NCI-H187 (cell line): ENCODE measurements around the gene DCUN1D2.
"Not testable (repeated sequence)": the region's sequence is repeated elsewhere in the genome, so short reads cannot be mapped to it uniquely, and the experiment has no call there.

ENCODE experiments used
- DNase-seq, 2 experiments: peaks; one replicate each; lab custom pipeline; 2025; lab: John Stamatoyannopoulos, UW

Gene DCUN1D2

DNA sequence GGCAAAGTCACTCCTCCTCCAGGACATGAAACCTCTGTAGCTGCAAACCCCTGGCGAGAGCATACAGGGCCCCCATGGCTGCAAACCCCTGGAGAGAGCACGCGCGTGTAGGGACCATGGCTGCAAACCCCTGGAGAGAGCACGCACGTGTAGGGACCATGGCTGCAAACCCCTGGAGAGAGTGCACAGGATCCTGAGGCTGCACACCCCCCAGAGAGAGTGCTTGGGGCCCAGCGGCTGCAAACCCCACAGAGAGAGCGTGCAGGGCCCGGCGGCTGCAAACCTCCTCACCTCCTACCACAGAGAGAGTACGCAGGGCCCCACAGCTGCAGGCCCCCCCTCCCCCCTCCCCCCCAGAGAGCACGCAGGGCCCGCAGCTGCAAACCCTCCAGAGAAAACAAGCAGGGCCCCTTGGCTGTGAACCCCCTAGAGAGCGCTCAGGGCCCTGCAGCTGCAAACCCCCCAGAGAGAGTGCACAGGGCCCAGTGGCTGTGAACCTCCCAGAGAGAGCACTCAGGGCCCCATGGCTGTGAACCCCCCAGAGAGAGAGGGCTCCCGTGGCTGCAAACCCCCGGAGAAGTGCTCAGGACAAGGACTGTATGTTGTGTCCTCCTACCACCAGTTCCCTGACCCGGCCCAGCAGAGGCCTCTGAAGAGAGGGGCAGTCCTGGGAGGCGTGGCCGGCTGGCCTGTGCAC lies 44.6 kb downstream of the DCUN1D2 start:
- DNase-seq: no peak

DNA sequence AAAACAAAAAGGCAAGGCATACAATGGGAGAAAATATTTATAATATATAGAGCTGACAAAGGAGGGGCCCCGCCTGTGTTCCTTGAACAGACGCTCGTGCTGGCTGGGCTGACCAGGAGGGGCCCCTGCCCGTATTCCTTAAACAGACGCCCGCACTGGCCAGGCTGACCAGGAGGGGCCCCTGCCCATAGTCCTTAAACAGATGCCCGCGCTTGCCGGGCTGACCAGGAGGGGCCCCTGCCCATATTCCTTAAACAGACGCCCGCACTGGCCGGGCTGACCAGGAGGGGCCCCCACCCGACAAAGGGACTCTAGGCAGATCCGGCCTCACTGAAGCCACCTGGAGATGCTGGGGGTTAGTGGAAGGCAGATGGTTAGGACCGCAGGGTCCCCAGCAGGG lies 46.5 kb downstream of the DCUN1D2 start:
- DNase-seq: no peak

DNA sequence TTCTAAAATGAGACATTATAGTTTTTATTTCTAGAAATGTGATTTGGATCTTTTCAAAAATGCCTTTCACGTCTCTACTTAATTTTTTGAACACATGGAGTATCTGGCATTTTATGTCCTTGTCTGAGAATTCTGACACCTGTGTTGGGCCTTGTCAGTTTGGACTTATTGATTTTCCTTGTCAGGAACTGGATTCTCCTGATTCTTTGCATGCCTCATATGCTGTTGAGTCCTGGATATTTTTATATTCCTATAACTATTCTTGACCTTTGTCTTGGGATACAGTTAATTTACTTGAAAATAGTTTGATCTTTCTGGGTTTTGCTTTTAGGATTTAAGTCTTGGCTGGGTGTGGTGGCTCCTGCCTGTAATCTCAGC lies 47.5 kb downstream of the DCUN1D2 start:
- DNase-seq: no peak

- DNase-seq: no peak
These were observed 48.0 kb downstream of the DCUN1D2 start for GRCh38 chr13:113442354-113442984.

DNA sequence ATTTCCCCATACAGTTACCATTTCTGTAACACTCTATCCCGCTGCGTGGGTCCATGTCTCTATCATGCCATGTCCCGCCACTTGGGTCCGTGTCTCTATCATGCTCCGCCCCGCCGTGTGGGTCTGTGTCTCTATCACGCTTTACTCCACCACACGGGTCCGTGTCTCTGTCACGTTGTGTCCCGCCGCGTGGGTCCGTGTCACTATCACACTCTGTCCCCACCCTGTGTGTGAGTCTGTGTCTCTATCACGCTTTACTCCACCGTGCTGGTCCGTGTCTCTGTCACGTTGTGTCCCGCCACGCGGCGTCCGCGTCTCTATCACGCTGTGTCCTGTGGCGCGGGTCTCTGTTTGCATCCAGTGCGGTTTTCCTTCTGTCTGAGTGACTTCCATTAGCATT lies 48.9 kb downstream of the DCUN1D2 start:
- no peak for DNase-seq

- DNase-seq: no peak
These were observed 53.0 kb downstream of the DCUN1D2 start for GRCh38 chr13:113437408-113438010.

DNA sequence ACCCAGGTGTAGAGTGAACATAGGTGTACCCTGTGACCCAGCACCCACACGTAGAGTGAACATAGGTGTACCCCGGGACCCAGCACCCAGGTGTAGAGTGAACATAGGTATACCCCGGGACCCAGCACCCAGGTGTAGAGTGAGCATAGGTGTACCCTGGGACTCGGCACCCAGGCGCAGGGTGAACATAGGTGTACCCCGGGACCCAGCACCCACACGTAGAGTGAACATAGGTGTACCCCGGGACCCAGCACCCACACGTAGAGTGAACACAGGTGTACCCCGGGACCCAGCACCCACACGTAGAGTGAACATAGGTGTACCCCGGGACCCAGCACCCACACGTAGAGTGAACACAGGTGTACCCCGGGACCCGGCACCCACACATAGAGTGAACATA lies 53.6 kb downstream of the DCUN1D2 start:
- not testable (repeated sequence) for DNase-seq

- DNase-seq: not testable (repeated sequence)
These were observed 54.6 kb downstream of the DCUN1D2 start for GRCh38 chr13:113435907-113436306.

DNA sequence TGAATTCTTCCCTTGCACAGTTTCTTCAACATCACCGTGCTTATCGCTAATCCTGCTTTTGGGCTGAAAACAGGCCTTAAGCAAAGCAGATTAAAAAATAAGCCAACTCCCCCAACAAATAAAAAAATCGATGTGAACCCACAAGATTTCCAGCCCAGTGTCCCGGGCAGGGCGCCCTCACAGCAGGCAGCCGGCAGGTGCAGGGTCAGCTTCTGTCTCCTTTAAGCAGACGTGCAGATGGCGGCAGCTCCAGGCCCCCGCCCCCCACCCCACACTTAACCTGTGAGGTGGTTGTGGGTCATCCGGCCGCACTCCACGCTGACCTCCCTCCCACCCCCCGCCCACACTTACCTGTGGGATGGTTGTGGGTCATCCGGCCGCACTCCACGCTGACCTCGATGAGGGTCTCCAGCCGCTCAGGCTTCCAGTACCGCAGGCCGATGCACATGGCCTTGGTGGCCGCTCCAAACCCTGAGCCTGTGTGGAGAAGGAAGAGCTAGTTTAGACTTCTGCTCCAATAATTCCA lies 57.1 kb downstream of the DCUN1D2 start:
- no peak for DNase-seq

GRCh38 chr13:113432506-113433270 lies 57.8 kb downstream of the DCUN1D2 start:
- no peak for DNase-seq

GRCh38 chr13:113431171-113431570 lies 59.3 kb downstream of the DCUN1D2 start:
- DNase-seq: no peak

- no peak for DNase-seq
These were observed 60.0 kb downstream of the DCUN1D2 start for GRCh38 chr13:113430378-113431110.

DNA sequence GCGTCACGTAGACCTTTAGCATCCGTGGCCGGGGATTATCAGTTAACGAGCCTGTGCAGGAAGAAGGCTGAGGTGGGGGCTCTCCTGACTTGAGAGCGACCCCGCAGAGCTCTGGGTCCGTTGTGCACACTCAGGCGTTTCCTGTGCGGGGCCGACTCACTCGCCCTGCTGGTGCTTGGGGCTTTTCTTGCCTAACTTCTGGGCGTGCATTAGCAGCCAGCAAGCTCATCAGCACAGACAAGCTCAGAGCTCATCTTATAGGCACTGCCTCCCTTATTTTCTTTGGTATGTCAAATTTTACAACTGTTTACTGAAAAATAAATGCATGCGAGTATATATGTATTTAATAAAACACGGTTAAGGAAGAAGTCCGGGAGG lies 60.9 kb downstream of the DCUN1D2 start:
- DNase-seq: no peak

- no peak for DNase-seq
These were observed 61.5 kb downstream of the DCUN1D2 start for GRCh38 chr13:113428871-113429607.

DNA sequence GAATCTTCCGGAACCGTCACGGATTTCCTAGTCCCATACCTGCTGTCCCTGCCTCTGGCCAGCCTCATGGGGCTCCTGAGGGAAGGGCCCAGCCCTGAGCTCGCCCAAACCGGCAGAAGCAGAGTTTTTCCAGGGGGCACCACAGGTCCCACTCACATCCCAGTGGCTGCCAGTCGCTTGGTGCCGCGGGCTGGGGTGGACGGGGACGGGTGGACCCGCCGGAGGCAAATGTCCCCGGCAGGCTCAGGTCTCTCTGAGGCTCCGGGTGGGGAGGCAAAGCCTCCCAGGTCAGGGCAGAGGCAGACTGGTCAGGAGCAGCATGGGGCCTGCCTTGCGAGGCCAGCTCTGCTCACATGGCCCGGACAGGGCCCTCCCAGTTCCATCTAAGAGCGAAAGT lies 62.0 kb downstream of the DCUN1D2 start:
- no peak for DNase-seq

GRCh38 chr13:113427562-113428468 lies 62.7 kb downstream of the DCUN1D2 start:
- no peak for DNase-seq

GRCh38 chr13:113426591-113426986 lies 63.9 kb downstream of the DCUN1D2 start:
- DNase-seq: no peak

DNA sequence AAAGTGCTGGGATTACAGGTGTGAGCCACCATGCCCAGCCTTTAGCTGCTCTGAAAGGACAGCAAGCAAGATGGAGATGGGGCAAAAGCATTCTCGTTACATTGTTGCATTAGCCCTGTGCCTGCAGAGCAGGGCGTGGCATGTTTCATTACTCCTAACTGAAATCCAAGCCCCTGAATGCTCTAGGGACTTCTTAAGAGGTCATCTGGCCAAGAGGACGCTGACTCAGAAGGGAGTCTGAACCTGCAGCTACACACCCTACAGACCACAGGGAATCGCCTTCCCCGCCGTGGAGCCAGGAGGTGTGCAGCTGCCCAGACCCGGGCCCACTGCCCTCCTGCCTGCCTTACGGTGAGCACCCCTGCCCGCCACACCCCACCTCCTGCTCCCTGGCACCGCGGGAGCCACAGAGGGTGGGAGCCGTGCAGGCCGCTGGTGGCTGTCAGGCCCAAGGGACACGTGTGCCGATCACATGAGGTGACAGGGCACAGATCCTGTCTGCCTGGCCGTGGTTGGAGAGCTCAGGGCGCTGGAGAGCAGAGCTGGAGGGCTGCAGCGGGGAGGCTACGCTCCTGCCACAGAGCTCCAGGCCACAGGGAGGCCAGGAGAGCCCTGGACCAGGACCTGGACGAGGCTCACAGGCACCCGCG lies 64.4 kb downstream of the DCUN1D2 start:
- DNase-seq: no peak

- DNase-seq: no peak
These were observed 66.9 kb downstream of the DCUN1D2 start for GRCh38 chr13:113423520-113424163.
